Dermis blood vessel endothelial cell (primary cell): ENCODE data around the gene OXER1. TPM values are rescaled to one million over a fixed set of nuclear protein-coding genes. Genes with fewer than 3 reads are reported as not detected.
A peak's percentile ranks its signal among the peaks of the same experiment; 100 is the strongest.
"Not testable (repeated sequence)": the region's sequence is repeated elsewhere in the genome, so short reads cannot be mapped to it uniquely, and the experiment has no call there.

Source experiments
- DNase-seq: peaks from one replicate; pipeline ENCODE4 v3.0.0; 2010
- total RNA-seq: library from RNA; depleted of rRNA; stranded (reverse); fragments of >200 nt; gene quantifications from 2 replicates; pipeline ENCODE4 v1.2.3, GENCODE V29; 2014

OXER1 gene
- total RNA-seq, 1 donor from 2014 or later: not detected

DNA sequence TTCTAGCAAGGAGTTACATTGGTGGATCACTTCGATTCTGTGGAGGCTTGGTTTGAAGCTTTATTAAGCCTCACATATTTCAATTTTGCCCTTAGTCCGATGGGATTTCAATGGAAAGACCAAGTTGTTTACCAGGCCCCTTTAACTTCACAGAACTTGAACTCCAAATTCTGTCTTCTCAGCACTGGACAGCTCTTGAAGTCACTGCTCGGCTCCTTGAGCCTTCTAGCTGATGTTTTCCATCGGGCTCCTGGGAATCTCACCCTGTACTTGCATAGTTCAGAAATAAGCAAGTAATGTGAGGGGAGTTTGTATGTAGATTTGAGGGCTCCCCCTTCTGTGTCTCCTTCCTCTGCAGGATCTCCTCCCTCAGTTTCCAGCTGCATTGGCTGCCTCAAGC lies 15.1 kb downstream of the OXER1 start:
- DNase-seq: no peak

DNA sequence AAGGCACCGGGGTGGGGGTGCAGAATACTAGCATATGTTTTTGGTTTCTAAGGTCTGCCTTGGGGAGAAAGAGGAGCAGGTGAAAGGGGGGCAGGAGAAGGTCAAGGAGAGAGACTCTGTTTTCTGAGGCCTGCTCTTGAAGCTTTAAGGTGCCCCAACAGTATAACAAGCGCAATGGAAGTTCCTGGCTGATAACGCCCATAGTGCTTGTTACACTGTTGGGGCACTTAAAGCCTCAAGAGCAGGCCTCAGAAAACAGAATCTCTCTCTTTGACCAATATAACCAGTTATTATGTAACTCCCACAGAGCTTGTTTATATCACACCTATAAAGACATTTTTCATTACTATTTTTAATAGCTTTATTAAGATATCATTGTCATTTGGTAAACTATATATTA lies 16.5 kb downstream of the OXER1 start:
- DNase-seq: no peak

DNA sequence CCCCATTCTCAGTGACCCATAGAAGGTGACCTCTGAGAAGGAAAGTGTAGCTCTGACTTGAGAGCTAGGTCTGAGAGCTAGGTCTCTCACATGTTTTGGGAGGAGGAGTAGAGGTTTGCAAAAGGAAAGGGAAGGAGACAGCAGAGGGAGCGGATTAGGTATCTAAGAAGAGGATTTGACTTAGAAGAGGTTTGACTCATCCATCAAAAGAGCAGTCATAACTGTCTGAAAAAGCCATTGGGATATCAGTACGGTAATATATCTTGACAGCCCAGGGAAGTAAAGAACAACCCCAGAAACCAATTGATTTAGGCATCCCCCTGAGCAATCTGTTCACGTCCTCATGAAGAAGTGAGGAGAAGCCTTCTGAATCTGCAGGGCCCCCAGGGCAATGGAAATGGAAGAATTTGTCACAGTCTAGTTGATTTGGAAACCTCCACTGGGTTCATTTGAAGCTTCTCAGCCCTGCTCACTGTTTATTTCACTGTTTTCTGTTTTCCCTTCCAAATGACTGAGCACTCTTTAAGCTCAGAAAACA lies 19.3 kb downstream of the OXER1 start:
- DNase-seq: no peak

DNA sequence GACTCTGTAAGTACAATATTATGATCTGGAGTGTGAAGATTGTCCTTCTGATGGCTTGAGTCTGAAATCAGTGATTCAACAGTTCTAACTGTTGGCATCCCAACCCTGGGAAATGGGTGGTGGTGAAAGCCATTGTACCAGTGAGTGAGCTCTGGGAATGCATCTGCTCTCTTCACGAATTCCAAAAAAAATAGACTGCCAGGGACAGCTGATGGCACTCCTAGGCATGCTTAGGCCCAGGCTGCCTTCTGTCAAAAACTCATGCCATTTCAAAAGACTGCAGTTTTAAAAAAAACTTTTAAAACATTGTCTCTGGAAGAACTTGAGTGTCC lies 20.3 kb downstream of the OXER1 start:
- DNase-seq: no peak

DNA sequence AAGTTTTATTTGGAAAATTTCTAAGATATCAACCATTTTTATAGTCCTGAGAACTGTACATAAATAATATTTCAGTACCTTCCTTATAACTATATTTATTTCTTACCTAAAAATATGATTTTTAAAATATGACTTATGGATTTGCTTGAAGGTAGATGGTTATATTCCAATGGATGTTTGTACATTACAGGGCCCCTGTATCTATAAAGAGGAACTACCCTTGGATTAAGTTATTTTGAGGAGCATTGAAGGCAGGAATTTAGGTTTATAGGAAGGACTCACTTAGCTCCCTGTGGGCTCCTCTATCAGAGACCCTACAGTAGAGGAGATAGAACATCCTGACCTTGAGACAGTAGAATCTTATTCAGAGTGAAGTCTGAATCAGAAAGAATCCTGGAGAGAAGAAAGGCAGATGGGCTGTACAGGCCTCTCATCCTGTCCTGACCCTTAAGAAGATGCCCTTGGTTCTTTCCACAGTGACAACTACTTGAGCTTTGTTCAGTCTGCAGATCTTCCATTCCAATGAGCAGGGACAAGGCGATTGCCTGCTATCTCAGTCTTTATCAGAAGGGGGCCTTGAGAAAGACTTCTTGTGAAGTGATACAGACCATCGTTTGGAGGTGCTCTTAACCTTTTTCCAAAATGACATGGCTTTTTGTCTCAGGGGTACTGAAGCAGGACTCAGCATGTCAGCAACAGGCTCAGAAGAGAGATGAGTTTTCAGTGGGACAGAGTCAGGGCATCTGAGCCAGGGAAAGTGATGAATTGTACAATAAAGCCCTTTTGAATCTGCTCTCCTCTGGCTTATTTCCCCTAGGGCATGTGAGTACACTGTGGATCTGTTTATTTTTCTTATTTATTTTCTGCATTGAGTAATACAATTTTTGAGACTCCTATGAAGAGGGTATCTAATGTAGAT lies 20.9 kb downstream of the OXER1 start:
- no peak for DNase-seq

DNA sequence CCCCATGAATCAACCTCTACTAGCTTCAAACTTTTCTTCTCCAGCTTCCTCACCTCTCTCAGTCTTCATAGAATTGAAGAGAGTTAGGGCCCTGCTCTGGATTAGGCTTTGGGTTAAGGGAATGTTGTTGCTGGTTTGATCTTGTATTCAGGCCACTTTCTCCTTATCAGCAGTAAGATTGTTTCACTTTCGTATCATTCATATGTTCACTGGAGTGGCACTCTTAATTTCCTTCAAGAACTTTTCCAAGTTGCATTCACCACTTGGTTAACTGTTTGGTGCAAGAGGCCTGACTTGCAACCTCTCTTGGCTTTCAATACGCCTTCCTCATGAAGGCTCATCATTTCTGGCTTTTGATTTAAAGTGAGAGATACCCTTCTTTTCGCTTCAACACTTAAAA lies 22.8 kb downstream of the OXER1 start:
- no peak for DNase-seq

DNA sequence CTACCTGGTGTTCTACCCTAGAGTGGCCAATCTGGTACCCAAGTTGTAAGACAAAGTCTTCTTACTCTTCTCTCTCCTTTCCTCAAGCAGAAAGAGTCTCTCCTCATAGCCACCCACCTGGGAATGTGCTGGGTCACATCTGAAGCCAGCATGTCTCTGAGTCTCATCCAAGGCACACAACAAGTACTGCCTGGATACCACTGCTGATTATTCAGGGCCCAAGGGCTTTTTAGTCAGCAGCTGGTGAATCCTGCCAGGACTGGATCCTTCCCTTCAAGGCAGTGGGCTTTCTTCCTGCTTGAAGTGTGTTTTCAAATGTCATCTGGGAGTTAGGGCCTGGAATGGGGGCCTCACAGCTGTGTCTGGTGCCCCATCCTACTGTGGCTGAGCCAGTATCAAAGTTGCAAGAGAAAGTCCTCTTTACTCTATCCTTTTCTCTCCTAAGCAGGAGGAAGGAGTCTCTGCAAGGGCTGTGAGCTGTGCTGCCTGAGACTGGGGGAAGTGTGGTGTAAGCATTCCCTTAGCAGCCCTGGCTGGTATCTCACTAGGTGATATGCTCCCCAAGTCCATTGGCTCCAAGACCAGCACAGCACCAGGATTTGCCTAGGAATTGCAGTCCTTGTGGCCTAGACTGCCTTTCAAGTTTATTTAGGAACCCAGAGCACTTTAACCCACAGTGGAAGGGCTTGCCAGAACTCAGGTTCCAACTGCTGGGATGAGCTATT lies 27.2 kb downstream of the OXER1 start:
- no peak for DNase-seq

DNA sequence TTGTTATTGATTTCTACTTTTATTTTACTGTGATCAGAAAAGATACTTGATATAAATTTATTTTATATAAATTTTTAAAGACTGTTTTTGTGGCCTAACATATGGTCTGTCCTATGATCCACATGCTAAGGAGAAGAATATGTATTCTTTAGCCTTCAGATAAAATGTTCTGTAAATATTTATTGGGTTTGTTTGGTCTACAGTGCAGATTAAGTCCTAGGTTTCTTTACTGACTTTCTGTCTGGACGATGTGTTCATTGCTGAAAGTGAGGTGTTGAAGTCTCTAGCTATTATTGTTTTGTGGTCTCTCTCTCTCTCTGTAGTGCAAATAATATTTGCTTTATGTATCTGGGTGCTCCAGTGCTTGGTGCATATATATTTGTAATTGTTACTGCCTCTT lies 30.1 kb downstream of the OXER1 start:
- DNase-seq: no peak

DNA sequence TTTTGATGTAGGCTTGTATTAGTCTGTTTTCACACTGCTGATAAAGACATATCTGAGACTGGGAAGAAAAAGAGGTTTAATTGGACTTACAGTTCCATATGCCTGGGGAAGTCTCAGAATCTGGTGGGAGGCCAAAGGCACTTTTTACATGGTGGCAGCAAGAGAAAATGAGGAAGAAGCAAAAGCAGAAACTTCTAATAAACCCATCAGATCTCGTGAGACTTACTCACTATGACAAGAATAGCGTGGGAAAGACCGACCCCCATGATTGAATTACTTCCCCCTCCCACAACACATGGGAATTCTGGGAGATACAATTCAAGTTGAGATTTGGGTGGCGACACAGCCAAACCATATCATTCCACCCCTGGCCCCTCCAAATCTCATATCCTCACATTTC lies 32.6 kb downstream of the OXER1 start:
- not testable (repeated sequence) for DNase-seq

DNA sequence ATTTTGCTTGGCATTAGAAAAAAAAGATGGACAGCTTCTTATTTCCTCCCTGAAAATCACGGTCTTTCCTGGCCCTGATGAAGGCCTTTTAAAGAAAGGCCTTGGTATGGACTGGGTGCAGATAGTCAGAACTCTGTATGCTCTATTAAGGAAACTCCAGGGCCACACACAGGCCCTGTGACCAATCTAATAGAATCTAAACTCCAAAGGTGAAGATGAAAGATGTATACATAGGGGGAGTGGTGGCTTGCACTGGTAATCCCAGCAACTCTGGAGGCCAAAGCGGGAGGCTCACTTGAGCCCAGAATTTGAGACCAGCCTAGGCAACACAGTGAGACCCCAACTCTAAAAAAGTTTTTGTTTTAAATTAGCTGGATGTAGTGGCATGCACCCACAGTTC lies 37.3 kb downstream of the OXER1 start:
- no peak for DNase-seq

DNA sequence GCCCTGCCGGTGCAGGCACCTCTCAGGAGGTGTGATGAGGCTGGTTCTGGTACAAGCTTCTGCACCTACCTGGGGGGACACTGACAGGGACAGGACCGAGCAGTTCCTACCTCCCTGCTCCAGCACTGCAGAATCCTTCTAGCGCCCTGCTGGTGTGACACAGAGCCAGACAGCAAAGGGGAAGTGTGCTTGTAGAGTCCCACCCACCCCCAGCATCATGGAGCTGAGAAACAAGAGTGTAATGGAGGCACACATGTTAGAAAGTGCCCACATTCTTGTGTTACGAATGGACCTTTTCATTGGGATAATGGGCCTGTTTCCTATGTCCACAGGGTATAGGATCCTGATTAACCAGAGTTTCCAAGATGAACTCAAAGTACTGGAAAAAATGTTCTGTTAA lies 38.3 kb downstream of the OXER1 start:
- DNase-seq: no peak

DNA sequence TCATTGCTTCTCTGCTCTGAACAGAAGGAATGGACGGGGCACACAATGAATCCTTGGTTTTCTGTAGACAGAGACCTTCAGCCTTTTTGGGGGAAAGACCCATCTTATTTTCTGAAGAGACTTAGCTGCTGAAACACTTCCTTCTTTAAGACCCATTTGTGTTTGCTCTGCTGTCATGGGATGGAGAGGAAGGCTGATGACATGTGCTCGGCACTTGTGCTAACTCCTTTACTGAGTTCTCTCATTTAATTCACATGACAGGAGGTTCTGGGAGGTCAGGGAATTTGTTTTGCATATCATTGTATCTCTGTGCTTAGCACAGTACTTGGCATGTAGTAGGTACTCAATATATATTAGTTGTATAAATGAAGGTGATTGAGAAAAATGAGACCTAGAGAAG lies 39.0 kb downstream of the OXER1 start:
- DNase-seq: no peak

DNA sequence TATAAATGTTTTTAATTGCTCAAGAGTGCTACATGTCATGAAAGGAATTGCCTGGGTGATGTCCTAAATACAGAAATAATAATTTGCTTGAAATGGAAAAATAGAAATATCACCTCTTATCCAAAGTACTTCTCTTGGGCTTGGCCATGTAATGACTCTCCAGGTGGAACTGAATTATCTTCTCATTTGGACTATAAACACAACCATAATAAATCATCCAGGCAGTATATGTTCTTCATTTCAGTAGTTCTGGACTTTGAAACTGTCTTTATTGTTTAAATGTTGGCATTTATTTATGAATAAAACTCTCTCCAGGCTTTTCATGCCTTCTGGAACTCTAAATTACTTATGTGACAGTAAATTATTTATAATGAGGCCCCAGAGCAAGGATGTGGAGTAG lies 40.5 kb downstream of the OXER1 start:
- DNase-seq: no peak

DNA sequence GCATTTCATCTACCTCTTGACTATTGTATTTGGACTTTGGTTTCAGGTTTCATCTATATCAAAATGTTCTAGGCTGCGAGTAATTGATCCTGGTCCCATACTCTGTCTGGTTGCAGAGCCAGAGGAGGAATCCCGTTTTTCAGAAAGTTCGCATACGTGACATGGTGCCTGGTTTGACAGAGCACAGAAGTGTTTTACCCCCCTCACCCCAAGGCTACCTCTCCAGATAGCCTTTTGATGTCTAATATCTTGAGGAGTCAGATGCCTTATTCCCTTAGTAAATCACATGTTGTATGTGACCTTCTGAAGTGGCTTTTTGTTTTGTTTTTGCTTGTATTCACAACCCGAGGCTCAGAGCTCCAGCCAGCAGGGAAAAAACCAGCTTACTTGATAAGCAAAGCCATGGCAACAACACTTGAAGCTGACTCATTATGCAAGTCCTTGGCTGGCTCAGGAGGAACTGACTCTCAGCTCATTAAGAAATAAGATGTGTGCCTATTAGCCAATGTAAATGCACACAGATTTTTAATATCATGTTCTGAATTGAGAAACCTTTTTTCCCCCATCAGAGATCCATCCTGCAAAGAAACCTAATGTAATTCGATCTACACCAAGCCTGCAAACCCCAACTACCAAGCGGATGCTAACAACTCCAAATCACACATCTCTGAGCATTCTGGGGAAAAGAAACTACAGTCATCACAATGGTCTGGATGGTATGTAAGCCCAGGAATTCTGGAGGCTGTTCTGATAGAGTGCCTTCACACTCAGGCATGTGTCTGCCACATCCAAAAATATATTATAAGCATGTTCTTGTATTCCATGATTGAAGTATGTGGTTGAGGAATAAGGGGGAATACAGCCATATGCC lies 41.4 kb downstream of the OXER1 start:
- DNase-seq: peak; percentile 76

DNA sequence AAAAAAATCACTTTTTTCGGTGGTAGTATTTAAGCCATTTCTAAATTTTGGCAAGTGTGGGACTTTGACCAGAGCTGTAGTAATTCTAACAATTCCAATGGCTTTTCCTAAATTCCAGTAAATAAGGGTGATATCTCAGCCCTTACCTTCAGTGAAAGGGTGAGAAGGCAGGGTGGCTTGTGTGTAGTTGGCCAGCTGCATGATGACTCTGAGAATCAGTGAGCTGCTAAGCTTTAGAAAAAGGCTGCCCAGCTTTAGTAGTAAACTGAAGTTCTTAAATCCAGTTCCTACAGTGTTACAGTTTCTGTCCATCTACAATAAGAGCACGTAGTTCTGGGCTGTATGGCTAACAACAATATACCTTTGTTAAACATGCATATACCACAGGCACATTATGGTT lies 42.0 kb downstream of the OXER1 start:
- no peak for DNase-seq

DNA sequence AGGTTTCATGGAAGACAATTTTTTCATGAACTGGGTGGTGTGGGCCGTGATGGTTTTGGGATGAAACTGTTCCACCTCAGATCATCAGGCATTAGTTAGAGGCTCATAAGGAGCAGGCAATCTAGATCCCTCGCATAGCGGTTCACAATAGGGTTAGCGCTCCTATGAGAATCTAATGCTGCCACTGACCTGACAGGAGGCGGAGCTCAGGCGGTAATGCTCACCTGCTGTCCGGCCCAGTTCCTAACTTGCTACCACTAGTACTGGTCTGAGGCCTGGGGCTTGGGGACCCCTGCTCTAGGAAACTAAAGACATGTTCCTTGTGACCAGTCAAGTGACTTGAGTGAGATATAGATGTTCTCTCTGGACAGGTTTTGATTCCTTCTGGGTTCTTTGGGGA lies 49.2 kb downstream of the OXER1 start:
- no peak for DNase-seq

DNA sequence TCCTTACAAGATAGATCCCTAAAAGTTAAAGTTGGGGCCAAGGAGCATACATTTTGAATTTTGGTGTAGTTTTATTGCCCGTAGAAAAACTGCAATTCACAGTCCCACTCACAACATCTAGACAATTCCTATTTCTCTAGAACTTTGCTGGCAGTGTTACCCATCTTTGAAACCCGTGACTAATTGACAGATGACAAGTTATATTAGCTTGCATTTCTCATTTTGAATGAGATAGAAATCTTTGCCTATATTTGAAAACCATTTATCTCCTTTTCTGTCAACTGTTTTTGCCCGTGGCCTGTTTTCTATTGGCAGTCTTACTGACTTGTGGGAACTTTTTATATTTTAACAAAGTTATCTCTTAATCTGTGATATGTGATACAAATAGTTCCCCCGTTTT lies 50.0 kb downstream of the OXER1 start:
- DNase-seq: no peak

DNA sequence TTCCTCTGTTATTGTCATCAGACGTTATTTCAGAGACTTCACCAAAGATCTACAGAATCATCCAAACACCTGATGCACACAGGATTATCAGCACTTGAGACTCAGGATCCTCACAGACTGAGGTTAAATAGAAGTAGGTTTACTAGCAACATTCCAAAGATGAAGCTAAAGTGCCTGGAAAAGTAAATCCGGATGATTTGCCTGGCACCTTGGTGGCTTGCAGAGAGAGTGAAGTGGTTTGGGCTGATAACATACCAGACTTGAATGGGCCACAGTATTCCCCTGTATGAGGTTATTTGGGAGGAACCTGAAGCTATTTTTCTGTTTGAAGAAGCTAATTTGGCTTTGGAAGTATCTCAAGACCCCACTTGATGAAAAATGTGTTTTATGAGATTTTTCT lies 51.0 kb downstream of the OXER1 start:
- no peak for DNase-seq

Other genes starting within 250 kb of the OXER1 start
- 31.0 and 32.9 TPM in 2 replicates for gene MTA3, start 195.5 kb downstream of the OXER1 start, total RNA-seq
- gene HAAO, start 28.4 kb upstream of the OXER1 start, total RNA-seq: not detected in 2 replicates